AG04449 (cell line): ENCODE results near the gene ODAD3.
"Not testable (repeated sequence)": the region's sequence is repeated elsewhere in the genome, so short reads cannot be mapped to it uniquely, and the experiment has no call there.

ENCODE experiments used
- CTCF ChIA-PET: fragments of 350-600 bp; formaldehyde crosslinking; extraction: SDS; loops from one replicate; lab custom pipeline; 2021; ENCODE audit warnings: antibody characterized with exemption; lab: Yijun Ruan, JAX
- POLR2A ChIA-PET: fragments of 400-600, 350-600 bp; formaldehyde crosslinking; extraction: SDS; loops from one replicate; lab custom pipeline; 2020; ENCODE audit warnings: antibody characterized with exemption, inconsistent platforms; lab: Yijun Ruan, JAX
- DNase-seq: peaks from one replicate; pipeline ENCODE4 v3.0.0-alpha.2; 2010; ENCODE audit warnings: low read depth, low spot score
- H3K4me3 ChIP-seq: 2 replicates; pipeline ENCODE4 v1.5.1; 2011; ENCODE audit warnings: low read depth, mild to moderate bottlenecking, control low read depth, low read length
- CTCF ChIP-seq: IDR thresholded peaks from one replicate; pipeline ENCODE4 v1.5.1; 2011; ENCODE audit warnings: mild to moderate bottlenecking, moderate library complexity, low read length, control low read depth, inconsistent platforms; ENCODE audit not compliant: insufficient read depth; ENCODE audit errors: missing control alignments

Gene ODAD3

GRCh38 chr19:11445141-11445540 lies 10.2 kb upstream of the ODAD3 start:
- ChIA-PET CTCF (interaction anchor here (1.0 to 1.8 kb wide), 6 partner anchors 9 to 155 kb away, joined by 3 to 20 read pairs (median 6); partner anchors contain the start of genes ODAD3 and PRKCSH), POLR2A (no interaction called here)
- no peak for DNase-seq
- TF ChIP-seq CTCF = no peak
- H3K4me3 ChIP-seq = no peak overlapping the region

- CTCF ChIA-PET = interaction anchor here (0.9 to 2.6 kb wide), 6 partner anchors 9 to 154 kb away, joined by 3 to 8 read pairs (median 4); no protein-coding TSS in a partner anchor
- POLR2A ChIA-PET = interaction anchor here (0.5 kb wide), 1 partner anchor 1766 kb away, joined by 3 read pairs; no protein-coding TSS in a partner anchor
- no peak for DNase-seq
- TF ChIP-seq CTCF = no peak
- H3K4me3 ChIP-seq = no peak overlapping the region
Measured at GRCh38 chr19:11444059-11444458, 9.1 kb upstream of the ODAD3 start.

GRCh38 chr19:11437955-11438354 lies 3.0 kb upstream of the ODAD3 start:
- TF ChIP-seq CTCF = no peak
- ChIA-PET CTCF (interaction anchor here (0.6 to 3.8 kb wide), 4 partner anchors 8 to 184 kb away, joined by 3 to 20 read pairs (median 6); no protein-coding TSS in a partner anchor), POLR2A (no interaction called here)
- no peak for DNase-seq
- no peak overlapping the region for H3K4me3 ChIP-seq

GRCh38 chr19:11435833-11436313 lies 952 bp upstream of the ODAD3 start:
- peak overlapping the region; percentile 98 for H3K4me3 ChIP-seq
- CTCF ChIA-PET = interaction anchor here (0.6 to 3.8 kb wide), 17 partner anchors 9 to 153 kb away, joined by 3 to 20 read pairs (median 5); no protein-coding TSS in a partner anchor
- no peak for DNase-seq
- TF ChIP-seq CTCF = no peak
- POLR2A ChIA-PET = interaction anchor here (1.0 kb wide), 3 partner anchors 61 to 96 kb away, joined by 3 read pairs; partner anchors contain the start of genes CCDC159, RAB3D, SWSAP1 and TMEM205

GRCh38 chr19:11434703-11435056 lies 241 bp downstream of the ODAD3 start:
- ChIA-PET CTCF (interaction anchor here (1.0 to 3.8 kb wide), 12 partner anchors 8 to 148 kb away, joined by 3 to 20 read pairs (median 5); partner anchors contain the start of gene EPOR), POLR2A (interaction anchor here (1.0 kb wide), 3 partner anchors 60 to 95 kb away, joined by 3 read pairs; partner anchors contain the start of genes CCDC159, RAB3D, SWSAP1 and TMEM205)
- peak overlapping the region; percentile 59 for H3K4me3 ChIP-seq
- no peak for TF ChIP-seq CTCF
- DNase-seq = no peak

- DNase-seq, POLR2A ChIA-PET, H3K4me3 ChIP-seq: not testable (repeated sequence)
- CTCF ChIA-PET = interaction anchor here (1.6 to 3.3 kb wide), 2 partner anchors 10 to 52 kb away, joined by 5 to 16 read pairs; no protein-coding TSS in a partner anchor
Measured at GRCh38 chr19:11433526-11433925, 1.4 kb downstream of the ODAD3 start.
